Immature natural killer cell (primary cell): Measurements from ENCODE around the gene VPS37C. TPM values are rescaled to one million over a fixed set of nuclear protein-coding genes. Genes with fewer than 3 reads are reported as not detected.

ENCODE experiments used
- DNase-seq, 3 donors: peaks; one replicate each; pipeline ENCODE4 v3.0.0; 2022; ENCODE audit warnings: mixed read lengths in 1 of 3
- H3K27ac Mint-ChIP-seq, 6 donors: one replicate each; pipeline ENCODE4 v1.8.0; 2020; ENCODE audit warnings: mixed read lengths in 6 of 6, mild to moderate bottlenecking in 5 of 6, inconsistent platforms in 4 of 6, moderate library complexity in 3 of 6
- H3K27me3 Mint-ChIP-seq, 3 donors: one replicate each; pipeline ENCODE4 v1.8.0; 2020 to 2021; ENCODE audit warnings: low read depth in 3 of 3, mild to moderate bottlenecking in 3 of 3, mixed read lengths in 3 of 3, moderate library complexity in 3 of 3, inconsistent platforms in 1 of 3
- H3K36me3 Mint-ChIP-seq, 3 donors: one replicate each; pipeline ENCODE4 v1.8.0; 2020; ENCODE audit warnings: mixed read lengths in 3 of 3, inconsistent platforms in 2 of 3, mild to moderate bottlenecking in 2 of 3
- H3K4me1 Mint-ChIP-seq, 2 donors: one replicate each; pipeline ENCODE4 v1.8.0; 2020; ENCODE audit warnings: inconsistent platforms in 2 of 2, mild to moderate bottlenecking in 2 of 2, mixed read lengths in 2 of 2, moderate library complexity in 1 of 2
- H3K4me3 Mint-ChIP-seq, 5 donors: one replicate each; pipeline ENCODE4 v1.8.0; 2020; ENCODE audit warnings: mild to moderate bottlenecking in 5 of 5, mixed read lengths in 5 of 5, inconsistent platforms in 3 of 5, moderate library complexity in 3 of 5
- H3K9me3 Mint-ChIP-seq, 6 donors: one replicate each; pipeline ENCODE4 v1.8.0; 2020; ENCODE audit warnings: mild to moderate bottlenecking in 6 of 6, mixed read lengths in 6 of 6, inconsistent platforms in 4 of 6, moderate library complexity in 3 of 6
- polyA plus RNA-seq, 3 donors: library from polyadenylated mRNA; unstranded; fragments of 300-500 nt; fragmentation: Illumina TruSeq; gene quantifications; one replicate each; pipeline ENCODE4 v1.2.3, GENCODE V29; 2021

Gene VPS37C
- polyA plus RNA-seq, 3 donors from 2014 or later = 0.36 to 0.95 TPM; not detected in 1

GRCh38 chr11:61120099-61120705 is 41.0 kb downstream of the VPS37C start:
- no peak for DNase-seq
- Mint-ChIP-seq H3K27me3 (peaks cover 3 to 12% (median 4%) of the 10 kb centered on the region in 3 donors), H3K9me3 (no peaks in the 10 kb centered on the region), H3K27ac (peak overlapping the region in 3 of 6 donors; percentile 30 to 64 (median 49)), H3K4me1 (peaks cover 36 to 38% of the 10 kb centered on the region in 2 donors), H3K36me3 (peaks cover 0 to 6% (median 0%) of the 10 kb centered on the region in 3 donors), H3K4me3 (peak overlapping the region; percentile 45 to 71 (median 54))

- H3K27ac Mint-ChIP-seq = peak overlapping the region in 2 of 6 donors; percentile 18 to 49
- DNase-seq = no peak
- H3K9me3 Mint-ChIP-seq = no peaks in the 10 kb centered on the region
- H3K4me3 Mint-ChIP-seq = peak overlapping the region; percentile 43 to 71 (median 49)
- H3K27me3 Mint-ChIP-seq = peaks cover 3 to 14% (median 4%) of the 10 kb centered on the region in 3 donors
- peaks cover 0 to 6% (median 0%) of the 10 kb centered on the region in 3 donors for H3K36me3 Mint-ChIP-seq
- peaks cover 33 to 35% of the 10 kb centered on the region in 2 donors for H3K4me1 Mint-ChIP-seq
Measured at GRCh38 chr11:61119571-61119970, 41.7 kb downstream of the VPS37C start.

- Mint-ChIP-seq H3K27ac (peak overlapping the region in 1 of 6 donors; percentile 49), H3K27me3 (peaks cover 3 to 12% (median 4%) of the 10 kb centered on the region in 3 donors), H3K4me1 (peaks cover 27 to 30% of the 10 kb centered on the region in 2 donors), H3K4me3 (no peak overlapping the region), H3K36me3 (peaks cover 0 to 6% (median 0%) of the 10 kb centered on the region in 3 donors), H3K9me3 (no peaks in the 10 kb centered on the region)
- DNase-seq = no peak
Measured at GRCh38 chr11:61119055-61119454, 42.2 kb downstream of the VPS37C start.

- Mint-ChIP-seq H3K9me3 (no peaks in the 10 kb centered on the region), H3K27ac (no peak overlapping the region), H3K27me3 (peaks cover 3 to 10% (median 4%) of the 10 kb centered on the region in 3 donors), H3K4me3 (no peak overlapping the region), H3K36me3 (peaks cover 0 to 6% (median 0%) of the 10 kb centered on the region in 3 donors), H3K4me1 (peaks cover 21 to 25% of the 10 kb centered on the region in 2 donors)
- DNase-seq = no peak
Measured at GRCh38 chr11:61118406-61118805, 42.8 kb downstream of the VPS37C start.

- no peak for DNase-seq
- peaks cover 0 to 6% (median 0%) of the 10 kb centered on the region in 3 donors for H3K36me3 Mint-ChIP-seq
- no peaks in the 10 kb centered on the region for H3K9me3 Mint-ChIP-seq
- no peak overlapping the region for H3K4me3 Mint-ChIP-seq
- no peak overlapping the region for H3K27ac Mint-ChIP-seq
- H3K27me3 Mint-ChIP-seq = peaks cover 3 to 10% (median 4%) of the 10 kb centered on the region in 3 donors
- peaks cover 18 to 21% of the 10 kb centered on the region in 2 donors for H3K4me1 Mint-ChIP-seq
Measured at GRCh38 chr11:61118004-61118403, 43.2 kb downstream of the VPS37C start.

GRCh38 chr11:61117168-61117520 is 44.1 kb downstream of the VPS37C start:
- H3K9me3 Mint-ChIP-seq = no peaks in the 10 kb centered on the region
- H3K27me3 Mint-ChIP-seq = peaks cover 3 to 10% (median 4%) of the 10 kb centered on the region in 3 donors
- H3K36me3 Mint-ChIP-seq = peaks cover 0 to 1% (median 0%) of the 10 kb centered on the region in 3 donors
- H3K4me3 Mint-ChIP-seq = no peak overlapping the region
- peaks cover 18 to 19% of the 10 kb centered on the region in 2 donors for H3K4me1 Mint-ChIP-seq
- H3K27ac Mint-ChIP-seq = no peak overlapping the region
- DNase-seq = no peak

- H3K27ac Mint-ChIP-seq = peak overlapping the region in 2 of 6 donors; percentile 54 to 73
- no peak overlapping the region for H3K4me3 Mint-ChIP-seq
- H3K4me1 Mint-ChIP-seq = peaks cover 20 to 24% of the 10 kb centered on the region in 2 donors
- DNase-seq = no peak
- H3K9me3 Mint-ChIP-seq = no peaks in the 10 kb centered on the region
- no peaks in the 10 kb centered on the region for H3K36me3 Mint-ChIP-seq
- peaks cover 3 to 10% (median 4%) of the 10 kb centered on the region in 3 donors for H3K27me3 Mint-ChIP-seq
Measured at GRCh38 chr11:61116426-61117167, 44.6 kb downstream of the VPS37C start.

GRCh38 chr11:61115498-61116224 is 45.6 kb downstream of the VPS37C start:
- peaks cover 3 to 10% (median 4%) of the 10 kb centered on the region in 3 donors for H3K27me3 Mint-ChIP-seq
- peaks cover 18 to 20% of the 10 kb centered on the region in 2 donors for H3K4me1 Mint-ChIP-seq
- peak overlapping the region in 1 of 6 donors; percentile 9 for H3K27ac Mint-ChIP-seq
- H3K36me3 Mint-ChIP-seq = no peaks in the 10 kb centered on the region
- no peak overlapping the region for H3K4me3 Mint-ChIP-seq
- no peaks in the 10 kb centered on the region for H3K9me3 Mint-ChIP-seq
- no peak for DNase-seq

GRCh38 chr11:61114913-61115312 is 46.3 kb downstream of the VPS37C start:
- no peak for DNase-seq
- Mint-ChIP-seq H3K36me3 (no peaks in the 10 kb centered on the region), H3K27ac (peak overlapping the region in 1 of 6 donors; percentile 27), H3K4me3 (no peak overlapping the region), H3K27me3 (peaks cover 3 to 10% (median 3%) of the 10 kb centered on the region in 3 donors), H3K9me3 (no peaks in the 10 kb centered on the region), H3K4me1 (peaks cover 12 to 21% of the 10 kb centered on the region in 2 donors)

GRCh38 chr11:61113201-61113600 is 48.0 kb downstream of the VPS37C start:
- Mint-ChIP-seq H3K4me1 (peaks cover 7 to 16% of the 10 kb centered on the region in 2 donors), H3K36me3 (no peaks in the 10 kb centered on the region), H3K9me3 (no peaks in the 10 kb centered on the region), H3K27me3 (peaks cover 0 to 9% (median 3%) of the 10 kb centered on the region in 3 donors), H3K27ac (peak overlapping the region in 2 of 6 donors; percentile 15 to 30), H3K4me3 (no peak overlapping the region)
- DNase-seq = no peak

GRCh38 chr11:61112575-61112974 is 48.7 kb downstream of the VPS37C start:
- Mint-ChIP-seq H3K9me3 (no peaks in the 10 kb centered on the region), H3K36me3 (no peaks in the 10 kb centered on the region), H3K4me1 (peaks cover 7 to 16% of the 10 kb centered on the region in 2 donors), H3K4me3 (no peak overlapping the region), H3K27ac (peak overlapping the region in 1 of 6 donors; percentile 15), H3K27me3 (peaks cover 0 to 9% (median 3%) of the 10 kb centered on the region in 3 donors)
- DNase-seq = no peak

- Mint-ChIP-seq H3K27me3 (peaks cover 0 to 9% (median 3%) of the 10 kb centered on the region in 3 donors), H3K4me1 (peaks cover 7 to 16% of the 10 kb centered on the region in 2 donors), H3K9me3 (no peaks in the 10 kb centered on the region), H3K36me3 (no peaks in the 10 kb centered on the region), H3K27ac (peak overlapping the region in 5 of 6 donors; percentile 4 to 68 (median 41)), H3K4me3 (peak overlapping the region in 2 of 5 donors; percentile 31 to 52)
- peak in 1 of 3 donors; percentile 9 for DNase-seq
Measured at GRCh38 chr11:61111786-61112517, 49.3 kb downstream of the VPS37C start.

- peak overlapping the region in 3 of 6 donors; percentile 41 to 74 (median 63) for H3K27ac Mint-ChIP-seq
- peaks cover 7 to 15% of the 10 kb centered on the region in 2 donors for H3K4me1 Mint-ChIP-seq
- H3K27me3 Mint-ChIP-seq = peaks cover 0 to 9% (median 0%) of the 10 kb centered on the region in 3 donors
- no peak for DNase-seq
- no peaks in the 10 kb centered on the region for H3K9me3 Mint-ChIP-seq
- H3K36me3 Mint-ChIP-seq = no peaks in the 10 kb centered on the region
- no peak overlapping the region for H3K4me3 Mint-ChIP-seq
Measured at GRCh38 chr11:61111050-61111435, 50.2 kb downstream of the VPS37C start.
